ENCODE results near the gene TMEM204.
"Not testable (repeated sequence)": the region's sequence is repeated elsewhere in the genome, so short reads cannot be mapped to it uniquely, and the experiment has no call there.

The TMEM204 gene

GRCh38 chr16:1590366-1590765 lies 56.9 kb downstream of the TMEM204 start:
- Histone ChIP-seq H3K4me3 (ENCODE audit: low read length) (no peak overlapping the region), H3K9me3 (ENCODE audit: insufficient read depth, low read length) (no peaks in the 10 kb centered on the region), H3K27ac (ENCODE audit: low read length) (no peak overlapping the region), H3K4me2 (ENCODE audit: low read length) (no peak overlapping the region), H4K20me1 (ENCODE audit: insufficient read depth, low read length) (no peaks in the 10 kb centered on the region), H2AFZ (ENCODE audit: low read depth, low read length) (no peak overlapping the region), H3K36me3 (replicated peaks; ENCODE audit: low read depth, low read length) (no peaks in the 10 kb centered on the region), H3K27me3 (ENCODE audit: low read depth, low read length) (no peaks in the 10 kb centered on the region), H3K79me2 (ENCODE audit: low read length) (no peaks in the 10 kb centered on the region), H3K9ac (ENCODE audit: low read length) (no peak overlapping the region), H3K4me1 (ENCODE audit: low read length) (no peaks in the 10 kb centered on the region)
- TF ChIP-seq CTCF (IDR thresholded peaks at IDR 0.05; ENCODE audit: low read depth, low read length) (no peak), EZH2phosphoT487 (IDR thresholded peaks at IDR 0.05; ENCODE audit: low read depth) (no peak)

- Histone ChIP-seq H3K4me3 (ENCODE audit: low read length) (no peak overlapping the region), H3K9ac (ENCODE audit: low read length) (no peak overlapping the region), H3K27ac (ENCODE audit: low read length) (no peak overlapping the region), H2AFZ (ENCODE audit: low read depth, low read length) (no peak overlapping the region), H3K36me3 (replicated peaks; ENCODE audit: low read depth, low read length) (no peaks in the 10 kb centered on the region), H4K20me1 (ENCODE audit: insufficient read depth, low read length) (no peaks in the 10 kb centered on the region), H3K79me2 (ENCODE audit: low read length) (no peaks in the 10 kb centered on the region), H3K9me3 (ENCODE audit: insufficient read depth, low read length) (no peaks in the 10 kb centered on the region), H3K27me3 (ENCODE audit: low read depth, low read length) (no peaks in the 10 kb centered on the region), H3K4me2 (ENCODE audit: low read length) (no peak overlapping the region), H3K4me1 (ENCODE audit: low read length) (no peaks in the 10 kb centered on the region)
- TF ChIP-seq EZH2phosphoT487 (IDR thresholded peaks at IDR 0.05; ENCODE audit: low read depth), result no peak
- no peak for TF ChIP-seq CTCF (IDR thresholded peaks at IDR 0.05; ENCODE audit: low read depth, low read length)
Observed at GRCh38 chr16:1590930-1591705, 57.7 kb downstream of the TMEM204 start.

GRCh38 chr16:1592446-1592845 lies 59.0 kb downstream of the TMEM204 start:
- TF ChIP-seq EZH2phosphoT487 (IDR thresholded peaks at IDR 0.05; ENCODE audit: low read depth) (no peak), CTCF (IDR thresholded peaks at IDR 0.05; ENCODE audit: low read depth, low read length) (no peak)
- Histone ChIP-seq H4K20me1 (ENCODE audit: insufficient read depth, low read length) (no peaks in the 10 kb centered on the region), H3K36me3 (replicated peaks; ENCODE audit: low read depth, low read length) (no peaks in the 10 kb centered on the region)

GRCh38 chr16:1595511-1595910 lies 62.0 kb downstream of the TMEM204 start:
- H2AFZ ChIP-seq (ENCODE audit: low read depth, low read length); H3K9ac ChIP-seq (ENCODE audit: low read length); H3K4me3 ChIP-seq (ENCODE audit: low read length); H3K9me3 ChIP-seq (ENCODE audit: insufficient read depth, low read length); H3K79me2 ChIP-seq (ENCODE audit: low read length); H3K27me3 ChIP-seq (ENCODE audit: low read depth, low read length); H3K4me1 ChIP-seq (ENCODE audit: low read length); H4K20me1 ChIP-seq (ENCODE audit: insufficient read depth, low read length); H3K4me2 ChIP-seq (ENCODE audit: low read length); H3K36me3 ChIP-seq (replicated peaks; ENCODE audit: low read depth, low read length); H3K27ac ChIP-seq (ENCODE audit: low read length): not testable (repeated sequence)

More at GRCh38 chr16:1592446-1592845, 59.0 kb downstream of the TMEM204 start:
- Histone ChIP-seq H3K9me3 (ENCODE audit: insufficient read depth, low read length) (no peaks in the 10 kb centered on the region), H3K4me3 (ENCODE audit: low read length) (no peak overlapping the region), H3K27ac (ENCODE audit: low read length) (no peak overlapping the region), H3K4me2 (ENCODE audit: low read length) (no peak overlapping the region), H3K27me3 (ENCODE audit: low read depth, low read length) (no peaks in the 10 kb centered on the region), H2AFZ (ENCODE audit: low read depth, low read length) (no peak overlapping the region), H3K79me2 (ENCODE audit: low read length) (no peaks in the 10 kb centered on the region), H3K4me1 (ENCODE audit: low read length) (no peaks in the 10 kb centered on the region), H3K9ac (ENCODE audit: low read length) (no peak overlapping the region)
